HFF-Myc (cell line): Measurements from ENCODE around the gene LMX1A.

Source experiments
- DNase-seq: peaks from one replicate; pipeline ENCODE4 v3.0.0-alpha.2; 2011; ENCODE audit warnings: low read depth; ENCODE audit errors: extremely low read depth
- H3K4me3 ChIP-seq: replicated peaks from 2 replicates; pipeline ENCODE4 v1.5.1; 2011; ENCODE audit warnings: low read depth, mild to moderate bottlenecking, control low read depth, low read length
- CTCF ChIP-seq: IDR thresholded peaks from 2 replicates; pipeline ENCODE4 v1.5.1; 2012; ENCODE audit warnings: mild to moderate bottlenecking, low read depth, low read length, control low read depth; ENCODE audit errors: missing control alignments

Gene LMX1A

GRCh38 chr1:165344198-165344597, 12.3 kb downstream of the LMX1A start:
- no peak overlapping the region for H3K4me3 ChIP-seq
- DNase-seq: no peak
- TF ChIP-seq CTCF: no peak

- DNase-seq: no peak
- H3K4me3 ChIP-seq: no peak overlapping the region
- no peak for TF ChIP-seq CTCF
These were observed 13.9 kb downstream of the LMX1A start for GRCh38 chr1:165342587-165342986.

GRCh38 chr1:165342168-165342567, 14.3 kb downstream of the LMX1A start:
- TF ChIP-seq CTCF: no peak
- no peak overlapping the region for H3K4me3 ChIP-seq
- DNase-seq: no peak

GRCh38 chr1:165339164-165339563, 17.4 kb downstream of the LMX1A start:
- TF ChIP-seq CTCF: no peak
- H3K4me3 ChIP-seq: no peak overlapping the region
- DNase-seq: no peak

- TF ChIP-seq CTCF: no peak
- no peak for DNase-seq
- H3K4me3 ChIP-seq: no peak overlapping the region
These were observed 26.0 kb downstream of the LMX1A start for GRCh38 chr1:165330483-165330882.

- no peak overlapping the region for H3K4me3 ChIP-seq
- DNase-seq: no peak
- TF ChIP-seq CTCF: no peak
These were observed 27.4 kb downstream of the LMX1A start for GRCh38 chr1:165329104-165329503.

GRCh38 chr1:165328136-165328535, 28.4 kb downstream of the LMX1A start:
- TF ChIP-seq CTCF: no peak
- no peak for DNase-seq
- no peak overlapping the region for H3K4me3 ChIP-seq
